Thyroid gland (tissue), 4 donors: Measurements from ENCODE around the gene ATL2. TPM values are rescaled to one million over a fixed set of nuclear protein-coding genes. Genes with fewer than 3 reads are reported as not detected.

Source experiments
- DNase-seq, 2 donors: peaks; one replicate each; pipeline ENCODE4 v3.0.0-alpha.2; 2019
- H3K27ac ChIP-seq, 3 donors: fragments of 200-600 bp; sonication (generic); 1 replicate in 2 of 3; 2 replicates in 1 of 3; pipeline ENCODE4 v1.5.1; 2016 to 2019; ENCODE audit warnings: mild to moderate bottlenecking in 1 of 3, moderate library complexity in 1 of 3
- H3K27me3 ChIP-seq: fragments of 200-600 bp; sonication (generic); one replicate; pipeline ENCODE4 v1.5.1; 2019
- H3K36me3 ChIP-seq, 2 donors: fragments of 200-600 bp; sonication (generic); one replicate each; pipeline ENCODE4 v1.5.1; 2016 to 2019
- H3K4me1 ChIP-seq, 2 donors: fragments of 200-600 bp; sonication (generic); one replicate each; pipeline ENCODE4 v1.5.1; 2017 to 2019
- H3K4me3 ChIP-seq, 3 donors: fragments of 200-600 bp; sonication (generic); replicated peaks in 1 of 3; 1 replicate in 2 of 3; 2 replicates in 1 of 3; pipeline ENCODE4 v1.5.1; 2016; ENCODE audit warnings: mild to moderate bottlenecking in 1 of 3
- H3K9me3 ChIP-seq: fragments of 200-600 bp; sonication (generic); one replicate; pipeline ENCODE4 v1.5.1; 2017
- CTCF ChIP-seq, 6 experiments: fragments of 200-600 bp in 3 of 6; fragments of 450-650 bp in 3 of 6; sonication (generic) in 3 of 6; IDR thresholded peaks; one replicate each; pipeline ENCODE4 v1.5.1; 2016 to 2019; ENCODE audit warnings: antibody characterized with exemption in 6 of 6, mild to moderate bottlenecking in 2 of 6, inconsistent platforms in 1 of 6, moderate library complexity in 1 of 6
- POLR2A ChIP-seq, 2 donors: fragments of 450-650 bp; IDR thresholded peaks; one replicate each; pipeline ENCODE4 v1.6.1; 2017; ENCODE audit warnings: antibody characterized with exemption in 2 of 2, mild to moderate bottlenecking in 2 of 2, moderate library complexity in 1 of 2
- WGBS, 2 donors: methylation state at CpG; one replicate each; pipeline ENCODE4 v1.1.5; 2017; 5-methylcytosine and 5-hydroxymethylcytosine counted together
- intact Hi-C: fragments of 100-400 bp; cut with DNase I; formaldehyde crosslinking; loops from one replicate; pipeline ENCODE4 v1.15.1; 2023
- total RNA-seq, 4 donors: library from RNA; depleted of rRNA; stranded (reverse); fragments of >200 nt; gene quantifications; one replicate each; pipeline ENCODE4 v1.2.3, GENCODE V29; 2016

ATL2 gene
- total RNA-seq, 4 donors from 2014 or later = 126 to 267 (median 146) TPM

DNA sequence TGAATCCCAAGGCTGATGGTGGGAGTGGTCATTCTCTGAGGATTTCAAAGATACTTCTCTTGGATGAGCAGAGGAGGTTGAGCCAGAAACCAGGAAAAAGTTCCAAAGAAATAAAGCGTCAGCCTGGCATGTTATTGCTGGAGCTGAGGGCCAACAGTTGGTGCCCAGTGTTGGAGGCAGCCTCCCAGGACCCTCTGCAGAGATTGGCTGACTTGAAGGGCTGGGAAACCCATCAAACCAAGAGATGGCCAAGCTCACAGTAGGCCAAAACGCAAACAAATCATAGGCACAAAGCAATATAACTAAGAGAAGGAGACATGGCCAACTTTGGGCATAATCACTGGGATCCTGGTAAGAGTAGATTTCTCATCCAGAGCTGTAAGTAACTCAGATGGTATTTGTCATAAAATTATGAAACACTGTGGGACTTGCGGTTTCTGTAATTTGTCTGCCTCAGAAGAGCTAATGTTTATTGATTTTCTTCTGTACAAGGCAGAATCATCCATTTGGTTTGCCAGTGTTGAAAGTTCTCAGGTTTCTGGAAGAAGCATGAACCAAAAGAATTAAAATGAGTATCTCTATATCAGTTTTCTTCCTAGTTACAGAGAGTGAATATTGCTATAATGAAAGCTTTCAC, 108.3 kb downstream of the ATL2 start:
- no peaks in the 10 kb centered on the region for H3K9me3 ChIP-seq
- 96 to 98% methylated on average over 3 of the region's 3 CpGs for WGBS, 2 donors
- no peaks in the 10 kb centered on the region for H3K27me3 ChIP-seq
- no peaks in the 10 kb centered on the region for H3K36me3 ChIP-seq
- H3K27ac ChIP-seq = no peak overlapping the region
- H3K4me3 ChIP-seq = no peak overlapping the region
- TF ChIP-seq POLR2A (IDR thresholded peaks at IDR 0.05) (no peak), CTCF (IDR thresholded peaks at IDR 0.05) (no peak)
- intact Hi-C loops = no loop called here
- no peak for DNase-seq
- no peaks in the 10 kb centered on the region for H3K4me1 ChIP-seq

DNA sequence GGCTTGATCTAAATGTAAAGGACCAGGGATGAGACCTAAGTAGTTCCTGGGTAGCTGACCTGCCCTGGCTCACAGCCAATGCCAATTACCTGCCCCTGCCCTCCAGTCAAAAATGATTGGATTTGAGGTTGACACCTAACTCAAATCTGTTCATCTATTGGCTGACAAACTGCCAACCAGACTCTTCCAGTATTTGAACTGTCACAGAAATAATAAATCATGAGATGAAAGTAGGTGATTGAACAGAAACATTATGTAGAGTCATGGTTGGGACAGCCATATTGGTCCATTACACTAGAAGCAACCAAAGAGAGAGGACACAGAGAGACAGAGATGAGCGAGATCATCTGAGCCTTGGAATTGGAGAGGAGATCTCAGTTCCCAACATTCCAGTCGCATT, 109.1 kb downstream of the ATL2 start:
- DNase-seq = no peak
- H3K4me3 ChIP-seq = no peak overlapping the region
- TF ChIP-seq CTCF (IDR thresholded peaks at IDR 0.05) = no peak
- TF ChIP-seq POLR2A (IDR thresholded peaks at IDR 0.05) = no peak
- H3K27me3 ChIP-seq = no peaks in the 10 kb centered on the region
- H3K36me3 ChIP-seq = no peaks in the 10 kb centered on the region
- H3K4me1 ChIP-seq = no peaks in the 10 kb centered on the region
- intact Hi-C loops = no loop called here
- H3K9me3 ChIP-seq = no peaks in the 10 kb centered on the region
- H3K27ac ChIP-seq = no peak overlapping the region
- WGBS, 2 donors = 90 to 98% methylated on average over 2 of the region's 2 CpGs

- Histone ChIP-seq H3K9me3 (no peaks in the 10 kb centered on the region), H3K4me1 (no peaks in the 10 kb centered on the region), H3K4me3 (no peak overlapping the region), H3K27ac (no peak overlapping the region), H3K36me3 (no peaks in the 10 kb centered on the region), H3K27me3 (no peaks in the 10 kb centered on the region)
- TF ChIP-seq CTCF (IDR thresholded peaks at IDR 0.05) = no peak
- WGBS, 2 donors = 97 to 98% methylated on average over 4 of the region's 4 CpGs
- intact Hi-C loops = no loop called here
- DNase-seq = no peak
Measured at GRCh38 chr2:38267270-38267925, 109.7 kb downstream of the ATL2 start.

DNA sequence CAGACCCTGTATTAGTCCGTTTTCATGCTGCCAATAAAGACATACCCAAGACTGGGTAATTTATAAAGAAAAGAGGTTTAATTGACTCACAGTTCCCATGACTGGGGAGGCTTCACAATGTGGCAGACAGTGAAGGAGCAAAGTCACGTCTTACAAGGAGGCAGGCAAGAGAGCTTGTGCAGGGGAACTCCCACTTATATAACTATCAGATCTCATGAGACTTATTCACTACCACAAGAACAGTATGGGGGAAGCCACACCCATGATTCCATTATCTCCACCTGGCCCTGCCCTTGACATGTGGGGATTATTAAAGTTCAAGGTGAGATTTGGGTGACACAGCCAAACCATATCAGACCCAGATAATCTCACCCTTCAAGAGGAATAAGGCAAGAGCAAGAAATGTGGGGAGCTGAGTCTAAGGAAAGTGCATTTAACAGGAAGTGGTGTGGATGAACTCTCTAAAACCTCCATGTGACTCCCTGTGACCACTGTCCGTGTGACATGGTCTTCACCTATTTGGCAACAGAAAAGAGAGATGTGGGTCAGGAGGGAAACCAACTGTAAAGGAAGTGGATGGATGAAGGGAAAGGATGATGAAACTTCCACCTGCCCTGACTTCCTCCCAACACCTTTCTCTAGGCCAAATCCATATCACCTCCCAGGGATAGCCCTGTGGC, 110.6 kb downstream of the ATL2 start:
- intact Hi-C loops = no loop called here
- TF ChIP-seq CTCF (IDR thresholded peaks at IDR 0.05) (no peak), POLR2A (IDR thresholded peaks at IDR 0.05) (no peak)
- H3K4me3 ChIP-seq = no peak overlapping the region
- no peaks in the 10 kb centered on the region for H3K27me3 ChIP-seq
- H3K4me1 ChIP-seq = peaks cover 0 to 3% of the 10 kb centered on the region in 2 donors
- H3K9me3 ChIP-seq = no peaks in the 10 kb centered on the region
- DNase-seq = no peak
- no peaks in the 10 kb centered on the region for H3K36me3 ChIP-seq
- 92% methylated on average over 3 of the region's 3 CpGs for WGBS, 2 donors
- H3K27ac ChIP-seq = peak overlapping the region in 1 of 3 donors; percentile 47

DNA sequence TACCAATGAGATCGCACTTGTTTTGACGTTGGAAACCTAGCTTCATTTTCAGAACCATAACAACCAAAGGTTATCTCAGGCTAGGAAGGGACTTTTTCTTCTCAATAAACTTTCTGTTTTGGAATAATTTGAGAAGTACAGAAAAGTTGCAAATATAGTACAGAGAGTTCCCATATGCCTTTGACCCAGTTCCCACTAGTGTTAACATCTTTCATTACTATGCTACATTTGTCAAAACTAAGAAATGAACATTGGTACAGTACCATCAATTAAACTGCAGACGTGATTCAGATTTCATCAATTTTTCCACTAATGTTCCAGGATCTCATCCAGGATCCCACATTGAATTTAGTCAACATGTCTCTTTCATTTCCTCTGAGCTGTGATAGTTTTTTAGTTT, 111.6 kb downstream of the ATL2 start:
- no peaks in the 10 kb centered on the region for H3K9me3 ChIP-seq
- H3K4me1 ChIP-seq = peaks cover 0 to 3% of the 10 kb centered on the region in 2 donors
- 79 to 81% methylated on average over 3 of the region's 3 CpGs for WGBS, 2 donors
- H3K27ac ChIP-seq = peak overlapping the region in 1 of 3 donors; percentile 63
- H3K36me3 ChIP-seq = no peaks in the 10 kb centered on the region
- no peaks in the 10 kb centered on the region for H3K27me3 ChIP-seq
- no peak overlapping the region for H3K4me3 ChIP-seq
- intact Hi-C loops = no loop called here
- no peak for DNase-seq
- TF ChIP-seq CTCF (IDR thresholded peaks at IDR 0.05) (no peak), POLR2A (IDR thresholded peaks at IDR 0.05) (no peak)
